B cell (primary cell): ENCODE measurements around the gene SLC2A11. TPM values are rescaled to one million over a fixed set of nuclear protein-coding genes. Genes with fewer than 3 reads are reported as not detected.
A peak's percentile ranks its signal among the peaks of the same experiment; 100 is the strongest.

ENCODE experiments used
- ATAC-seq: fragments of 200-7000 bp; cut with Tn5 transposase; one replicate; pipeline ENCODE4 v1.10.0; 2021; ENCODE audit warnings: low read depth, mild to moderate bottlenecking, moderate number of reproducible peaks, moderate library complexity
- CTCF ChIA-PET: fragments of 350-600 bp; sonication (Branson Sonifier 250); formaldehyde crosslinking; loops from one replicate; lab custom pipeline; 2021; ENCODE audit warnings: antibody characterized with exemption, inconsistent platforms; lab: Charles Lee
- POLR2A ChIA-PET: fragments of 350-600 bp; sonication (Branson Sonifier 250); formaldehyde crosslinking; loops from one replicate; lab custom pipeline; 2021; ENCODE audit warnings: antibody characterized with exemption; lab: Charles Lee
- DNase-seq: peaks from one replicate; pipeline ENCODE4 v3.0.0; 2013
- H2AFZ ChIP-seq: 2 replicates; pipeline ENCODE4 v1.6.1; 2012; ENCODE audit warnings: mild to moderate bottlenecking, low read depth, low read length; ENCODE audit not compliant: insufficient read depth, poor library complexity, severe bottlenecking
- H3K27ac ChIP-seq, 2 donors: 1 replicate in 1 of 2; 2 replicates in 1 of 2; pipeline ENCODE4 v1.5.1; 2012 to 2013; ENCODE audit warnings: low read length in 2 of 2, mild to moderate bottlenecking in 2 of 2, moderate library complexity in 1 of 2
- H3K27me3 ChIP-seq, 4 experiments: fragments of 200-600 bp in 1 of 4; sonication (generic) in 1 of 4; replicated peaks in 1 of 4; 1 replicate in 2 of 4; 2 replicates in 2 of 4; pipeline versions ENCODE4 v1.6.1 to v1.7.0; 2013 to 2016; ENCODE audit warnings: low read length in 3 of 4, mild to moderate bottlenecking in 2 of 4, mixed read lengths in 1 of 4, moderate library complexity in 1 of 4; ENCODE audit not compliant: insufficient read depth in 4 of 4, control insufficient read depth in 3 of 4; ENCODE audit errors: control extremely low read depth in 1 of 4
- H3K36me3 ChIP-seq, 2 experiments: replicated peaks in 1 of 2; 1 replicate in 1 of 2; 2 replicates in 1 of 2; pipeline versions ENCODE4 v1.6.1 to v1.7.1; 2013; ENCODE audit warnings: low read length in 1 of 2; ENCODE audit not compliant: insufficient read depth in 2 of 2, control insufficient read depth in 1 of 2; ENCODE audit errors: control extremely low read depth in 1 of 2, extremely low read depth in 1 of 2
- H3K4me1 ChIP-seq, 2 donors: fragments of 200-600 bp in 1 of 2; sonication (generic) in 1 of 2; 1 replicate in 1 of 2; 2 replicates in 1 of 2; pipeline versions ENCODE4 v1.5.1 to v1.6.1; 2013 to 2017; ENCODE audit warnings: low read length in 2 of 2; ENCODE audit not compliant: control insufficient read depth in 2 of 2, insufficient read depth in 2 of 2
- H3K4me2 ChIP-seq: replicated peaks from 2 replicates; pipeline ENCODE3; 2012; ENCODE audit warnings: mild to moderate bottlenecking, low read depth, low read length; ENCODE audit not compliant: poor library complexity, severe bottlenecking
- H3K4me3 ChIP-seq, 5 experiments: fragments of 200-600 bp in 1 of 5; sonication (generic) in 1 of 5; 1 replicate in 3 of 5; 2 replicates in 2 of 5; pipeline versions ENCODE4 v1.5.1 to v1.7.0; 2011 to 2016; ENCODE audit warnings: low read length in 4 of 5, mild to moderate bottlenecking in 4 of 5, low read depth in 2 of 5, control low read depth in 1 of 5, moderate library complexity in 1 of 5; ENCODE audit not compliant: insufficient read depth in 1 of 5; ENCODE audit errors: control extremely low read depth in 1 of 5, extremely low read depth in 1 of 5
- H3K79me2 ChIP-seq: fragments of 200-600 bp; sonication (generic); one replicate; pipeline ENCODE4 v1.6.0; 2016; ENCODE audit warnings: low read length; ENCODE audit not compliant: control insufficient read depth, insufficient read depth
- H3K9ac ChIP-seq: fragments of 200-600 bp; sonication (generic); 2 replicates; pipeline ENCODE4 v1.6.1; 2017; ENCODE audit warnings: mild to moderate bottlenecking, low read length, moderate library complexity
- H3K9me3 ChIP-seq, 3 donors: one replicate each; pipeline versions ENCODE4 v1.6.1 to v1.7.1; 2013; ENCODE audit warnings: low read length in 2 of 3; ENCODE audit not compliant: control insufficient read depth in 2 of 3, insufficient read depth in 1 of 3; ENCODE audit errors: control extremely low read depth in 1 of 3
- H4K20me1 ChIP-seq: 2 replicates; pipeline ENCODE4 v1.6.0; 2012; ENCODE audit warnings: mild to moderate bottlenecking, low read length; ENCODE audit not compliant: insufficient read depth, control insufficient read depth, poor library complexity, severe bottlenecking
- H3K27ac Mint-ChIP-seq: one replicate; pipeline ENCODE4 v1.8.0; 2021; ENCODE audit warnings: mixed read lengths
- H3K27me3 Mint-ChIP-seq: one replicate; pipeline ENCODE4 v1.8.0; 2021; ENCODE audit warnings: mixed read lengths
- H3K4me1 Mint-ChIP-seq: one replicate; pipeline ENCODE4 v1.8.0; 2021; ENCODE audit warnings: mixed read lengths
- H3K4me3 Mint-ChIP-seq: one replicate; pipeline ENCODE4 v1.8.0; 2021; ENCODE audit warnings: mixed read lengths
- H3K9me3 Mint-ChIP-seq: one replicate; pipeline ENCODE4 v1.8.0; 2022; ENCODE audit warnings: mixed read lengths; ENCODE audit not compliant: insufficient read depth
- EZH2 ChIP-seq: IDR thresholded peaks from 2 replicates; pipeline ENCODE4 v1.6.1; 2012; ENCODE audit warnings: borderline replicate concordance, low read depth, mild to moderate bottlenecking, moderate library complexity, low read length; ENCODE audit not compliant: insufficient read depth, poor library complexity, severe bottlenecking
- WGBS: methylation state at CpG from one replicate; pipeline ENCODE4 v1.1.5; 2013; ENCODE audit warnings: missing lambda C conversion rate; ENCODE audit not compliant: insufficient coverage; 5-methylcytosine and 5-hydroxymethylcytosine counted together
- intact Hi-C: fragments of 100-400 bp; cut with micrococcal nuclease; formaldehyde crosslinking; loops from one replicate; pipeline ENCODE4 v1.10.0; 2022
- polyA plus RNA-seq: library from polyadenylated mRNA; depleted of rRNA; stranded (reverse); fragments of >200 nt; gene quantifications from 2 replicates; pipeline ENCODE4 v1.2.3, GENCODE V29; 2012
- total RNA-seq, 2 donors: library from RNA; stranded (reverse); fragments of 120-200 nt in 1 of 2; gene quantifications; 1 replicate in 1 of 2; 2 replicates in 1 of 2; pipeline versions ENCODE4 v1.2.3 to v1.2.4, GENCODE V29; 2013 to 2022
- TF ChIP-seq, protein P1 (sequence below): fragments of 200-600 bp; IDR thresholded peaks from one replicate; pipeline ENCODE4 v1.8.0; 2022; ENCODE audit warnings: antibody characterized with exemption, mild to moderate bottlenecking

The SLC2A11 gene
- total and polyA plus RNA-seq, 2 donors (not counting 1 experiment from before 2014, with no cell fraction given), result 38.6 to 54.3 TPM

GRCh38 chr22:23845265-23846080 is 12.2 kb upstream of the SLC2A11 start:
- Histone ChIP-seq H3K27me3 (no peaks in the 10 kb centered on the region), H3K27ac (peak overlapping the region; percentile 73 to 82), H3K4me2 (peak overlapping the region; percentile 75)

More at GRCh38 chr22:23845265-23846080, 12.2 kb upstream of the SLC2A11 start:
- Histone ChIP-seq H2AFZ (no peak overlapping the region), H3K36me3 (no peaks in the 10 kb centered on the region), H3K9me3 (peaks cover 0 to 5% (median 0%) of the 10 kb centered on the region in 3 donors), H4K20me1 (no peaks in the 10 kb centered on the region), H3K4me1 (peaks cover 54 to 84% of the 10 kb centered on the region in 2 donors), H3K79me2 (peaks cover 10% of the 10 kb centered on the region), H3K9ac (peak overlapping the region; percentile 47), H3K4me3 (peak overlapping the region in 1 of 5 experiments; percentile 1)
- Mint-ChIP-seq H3K9me3 (no peaks in the 10 kb centered on the region), H3K4me1 (peaks cover 86% of the 10 kb centered on the region), H3K4me3 (peak overlapping the region; percentile 79), H3K27me3 (no peaks in the 10 kb centered on the region), H3K27ac (peak overlapping the region; percentile 98)
- DNase-seq (no peak), ATAC-seq (no peak)
- intact Hi-C loops, result loop anchor here (5.0 to 10.0 kb wide), 3 partner anchors 218 to 701 kb away; partner anchors contain the start of genes RAB36 and RSPH14
- TF ChIP-seq, protein P1, sequence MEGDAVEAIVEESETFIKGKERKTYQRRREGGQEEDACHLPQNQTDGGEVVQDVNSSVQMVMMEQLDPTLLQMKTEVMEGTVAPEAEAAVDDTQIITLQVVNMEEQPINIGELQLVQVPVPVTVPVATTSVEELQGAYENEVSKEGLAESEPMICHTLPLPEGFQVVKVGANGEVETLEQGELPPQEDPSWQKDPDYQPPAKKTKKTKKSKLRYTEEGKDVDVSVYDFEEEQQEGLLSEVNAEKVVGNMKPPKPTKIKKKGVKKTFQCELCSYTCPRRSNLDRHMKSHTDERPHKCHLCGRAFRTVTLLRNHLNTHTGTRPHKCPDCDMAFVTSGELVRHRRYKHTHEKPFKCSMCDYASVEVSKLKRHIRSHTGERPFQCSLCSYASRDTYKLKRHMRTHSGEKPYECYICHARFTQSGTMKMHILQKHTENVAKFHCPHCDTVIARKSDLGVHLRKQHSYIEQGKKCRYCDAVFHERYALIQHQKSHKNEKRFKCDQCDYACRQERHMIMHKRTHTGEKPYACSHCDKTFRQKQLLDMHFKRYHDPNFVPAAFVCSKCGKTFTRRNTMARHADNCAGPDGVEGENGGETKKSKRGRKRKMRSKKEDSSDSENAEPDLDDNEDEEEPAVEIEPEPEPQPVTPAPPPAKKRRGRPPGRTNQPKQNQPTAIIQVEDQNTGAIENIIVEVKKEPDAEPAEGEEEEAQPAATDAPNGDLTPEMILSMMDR, result no peak
- no peak for TF ChIP-seq EZH2
- 71% methylated on average over 6 of the region's 9 CpGs for WGBS
- ChIA-PET POLR2A (interaction anchor here (1.0 to 4.5 kb wide), 14 partner anchors 10 to 109 kb away, joined by 3 to 50 read pairs (median 6); partner anchors contain the start of genes CHCHD10, MIF, MMP11 and SLC2A11), CTCF (interaction anchor here (0.7 to 9.7 kb wide), 18 partner anchors 9 to 257 kb away, joined by 3 to 183 read pairs (median 4); partner anchors contain the start of genes CHCHD10, MIF, MMP11 and SLC2A11)
